ENCODE results near the gene COG5. TPM values are rescaled to one million over a fixed set of nuclear protein-coding genes. Genes with fewer than 3 reads are reported as not detected.
"Not testable (repeated sequence)": the region's sequence is repeated elsewhere in the genome, so short reads cannot be mapped to it uniquely, and the experiment has no call there.

Gene COG5
- total RNA-seq, 1 experiment from 2014 or later, result 25.2 TPM

DNA sequence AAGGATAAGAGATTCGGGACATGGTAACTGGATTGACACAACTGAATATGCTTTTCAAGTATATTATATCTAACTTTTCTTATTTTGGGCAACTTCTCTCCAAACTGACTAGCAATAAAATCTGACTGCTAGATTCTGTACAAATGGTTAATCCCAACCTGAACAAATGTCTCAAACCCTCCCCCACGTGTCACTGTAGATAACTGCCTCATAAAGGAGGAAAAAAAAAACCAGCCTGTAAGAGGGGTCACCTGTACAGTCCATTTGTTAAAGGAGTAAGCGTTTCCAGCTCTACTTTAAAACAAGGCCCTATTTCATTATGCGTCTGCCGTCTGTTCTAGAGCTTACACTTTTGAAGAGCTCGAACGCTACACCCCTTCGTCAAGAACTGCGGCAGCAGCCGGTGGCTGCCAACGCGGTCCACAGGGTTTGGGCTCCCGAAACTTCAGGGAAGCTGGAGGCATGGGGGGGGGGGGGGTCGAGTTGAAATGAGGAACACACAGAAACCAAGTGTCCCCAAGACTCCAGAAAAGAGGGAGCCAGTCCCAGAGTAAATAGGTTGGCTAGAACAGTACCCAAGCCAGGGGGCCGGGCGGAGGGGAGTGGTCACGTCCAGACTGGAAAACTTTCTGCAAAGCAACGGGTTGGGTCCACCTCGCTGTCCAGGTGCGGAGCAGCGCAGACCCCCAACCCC lies 492 bp downstream of the COG5 start:
- peak; percentile 42 to 58 for DNase-seq (ENCODE audit: low read depth in 1 of 2, low spot score in 2 of 2)
- peak overlapping the region; percentile 79 for H3K27ac ChIP-seq
- peaks cover 23% of the 10 kb centered on the region for H3K4me1 ChIP-seq (replicated peaks)
- peaks cover 9% of the 10 kb centered on the region; the same call in 1 of the 2 replicates for H3K36me3 ChIP-seq
- H3K27me3 ChIP-seq (replicated peaks), result no peaks in the 10 kb centered on the region
- H3K9me3 ChIP-seq (replicated peaks), result no peaks in the 10 kb centered on the region
- H3K4me3 ChIP-seq, result peak overlapping the region; percentile 87

DNA sequence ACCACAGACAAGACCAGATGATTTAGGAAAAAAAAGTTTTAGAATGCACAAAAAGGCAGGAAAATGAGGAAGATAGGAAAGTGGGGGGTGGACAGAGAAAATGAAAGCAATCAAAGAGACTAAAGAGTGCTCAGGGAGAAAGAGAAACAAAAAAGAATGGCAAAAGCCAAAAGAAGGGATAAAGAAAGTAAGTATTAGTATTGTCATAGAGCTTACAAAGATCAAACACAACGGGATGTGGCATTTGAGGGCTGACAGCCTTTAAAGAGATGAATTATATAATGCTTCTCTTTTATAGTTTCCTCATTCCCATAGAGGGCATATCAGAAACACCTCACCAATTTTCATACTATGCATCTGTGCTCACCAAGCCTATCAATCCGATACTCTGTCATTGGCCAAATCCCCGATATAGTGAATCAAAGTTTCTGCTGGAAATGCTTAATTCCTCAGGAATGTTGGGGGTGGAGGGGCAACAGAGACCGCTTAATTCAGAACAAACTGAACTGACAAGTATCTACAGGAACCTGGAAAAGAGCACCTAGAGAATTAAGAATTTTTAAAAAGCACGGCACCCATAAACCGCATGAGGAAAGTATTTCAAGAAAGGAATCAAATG lies 2.7 kb downstream of the COG5 start:
- Histone ChIP-seq H3K9me3 (replicated peaks) (no peaks in the 10 kb centered on the region), H3K27ac (no peak overlapping the region), H3K36me3 (peaks cover 12% of the 10 kb centered on the region; the same call in 1 of the 2 replicates), H3K4me3 (no peak overlapping the region), H3K27me3 (replicated peaks) (no peaks in the 10 kb centered on the region), H3K4me1 (replicated peaks) (peaks cover 17% of the 10 kb centered on the region)
- no peak for DNase-seq (ENCODE audit: low read depth in 1 of 2, low spot score in 2 of 2)

DNA sequence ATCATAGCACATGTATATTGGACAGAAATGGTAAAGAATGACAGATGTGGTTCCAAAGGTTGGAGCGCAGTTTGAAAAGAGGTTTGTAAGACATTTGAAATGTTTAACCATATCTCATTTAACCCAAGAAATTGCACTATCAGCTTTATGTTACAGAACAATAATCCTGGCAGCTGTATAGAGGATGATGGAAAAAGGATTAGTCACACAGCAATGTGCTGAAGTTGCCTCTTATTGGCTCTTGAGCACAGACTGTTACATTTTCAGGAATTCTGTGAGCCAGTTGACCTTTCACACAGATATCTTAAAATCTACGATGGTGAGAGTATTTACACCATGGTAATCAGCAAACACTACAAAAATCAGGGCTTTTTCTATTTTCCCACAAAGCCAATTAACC lies 3.9 kb downstream of the COG5 start:
- Histone ChIP-seq H3K27ac (no peak overlapping the region; the same call in 1 of the 2 replicates), H3K4me3 (no peak overlapping the region), H3K36me3 (peaks cover 9% of the 10 kb centered on the region; the same call in 1 of the 2 replicates), H3K9me3 (replicated peaks) (no peaks in the 10 kb centered on the region), H3K4me1 (replicated peaks) (peaks cover 13% of the 10 kb centered on the region), H3K27me3 (replicated peaks) (no peaks in the 10 kb centered on the region)
- DNase-seq (ENCODE audit: low read depth in 1 of 2, low spot score in 2 of 2), result peak in 1 of 2 experiments; percentile 14

DNA sequence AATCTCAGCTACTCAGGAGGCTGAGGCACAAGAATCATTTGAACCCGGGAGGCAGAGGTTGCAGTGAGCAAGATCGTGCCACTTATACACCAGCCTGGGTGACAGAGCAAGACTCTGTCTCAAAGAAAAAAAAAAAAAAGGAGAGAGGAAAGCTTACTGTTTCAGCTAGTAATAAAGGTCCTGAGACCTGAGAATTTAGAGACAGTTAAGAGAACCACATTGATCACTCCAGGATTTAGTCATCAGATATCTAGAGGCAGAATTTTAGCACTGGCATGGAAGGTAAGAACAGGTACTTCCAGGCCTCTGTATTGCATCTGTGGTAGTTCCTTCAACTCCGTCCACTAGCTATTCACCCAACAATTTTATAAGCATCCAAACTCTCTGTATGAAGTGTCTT lies 7.8 kb downstream of the COG5 start:
- H3K9me3 ChIP-seq (replicated peaks), result no peaks in the 10 kb centered on the region
- peaks cover 9% of the 10 kb centered on the region for H3K4me1 ChIP-seq (replicated peaks)
- no peaks in the 10 kb centered on the region for H3K27me3 ChIP-seq (replicated peaks)
- no peak overlapping the region for H3K4me3 ChIP-seq
- H3K36me3 ChIP-seq, result peaks cover 9% of the 10 kb centered on the region
- no peak overlapping the region for H3K27ac ChIP-seq
- no peak for DNase-seq (ENCODE audit: low read depth in 1 of 2, low spot score in 2 of 2)

DNA sequence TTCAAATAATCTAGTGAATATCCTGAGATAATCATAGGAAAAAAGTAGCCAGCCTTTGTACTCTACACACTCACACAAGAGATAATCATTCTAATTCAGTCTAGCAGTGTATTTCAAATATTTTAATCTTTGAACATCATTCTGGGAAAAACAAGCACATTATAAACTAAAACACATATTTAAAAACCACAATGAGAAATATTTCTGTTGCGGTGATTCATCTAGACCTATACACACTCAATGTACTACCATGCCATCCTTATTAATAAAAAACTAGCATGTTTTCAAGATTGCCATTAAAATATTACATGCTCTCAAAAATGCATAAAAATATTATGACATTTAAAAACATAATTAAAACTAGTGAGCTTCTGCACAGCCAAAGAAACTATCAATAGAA lies 11.8 kb downstream of the COG5 start:
- DNase-seq (ENCODE audit: low read depth in 1 of 2, low spot score in 2 of 2), result no peak
- H3K36me3 ChIP-seq, result peaks cover 19% of the 10 kb centered on the region
- H3K4me1 ChIP-seq (replicated peaks), result no peaks in the 10 kb centered on the region
- H3K4me3 ChIP-seq, result no peak overlapping the region
- no peak overlapping the region for H3K27ac ChIP-seq
- H3K27me3 ChIP-seq (replicated peaks), result no peaks in the 10 kb centered on the region
- H3K9me3 ChIP-seq (replicated peaks), result no peaks in the 10 kb centered on the region

DNA sequence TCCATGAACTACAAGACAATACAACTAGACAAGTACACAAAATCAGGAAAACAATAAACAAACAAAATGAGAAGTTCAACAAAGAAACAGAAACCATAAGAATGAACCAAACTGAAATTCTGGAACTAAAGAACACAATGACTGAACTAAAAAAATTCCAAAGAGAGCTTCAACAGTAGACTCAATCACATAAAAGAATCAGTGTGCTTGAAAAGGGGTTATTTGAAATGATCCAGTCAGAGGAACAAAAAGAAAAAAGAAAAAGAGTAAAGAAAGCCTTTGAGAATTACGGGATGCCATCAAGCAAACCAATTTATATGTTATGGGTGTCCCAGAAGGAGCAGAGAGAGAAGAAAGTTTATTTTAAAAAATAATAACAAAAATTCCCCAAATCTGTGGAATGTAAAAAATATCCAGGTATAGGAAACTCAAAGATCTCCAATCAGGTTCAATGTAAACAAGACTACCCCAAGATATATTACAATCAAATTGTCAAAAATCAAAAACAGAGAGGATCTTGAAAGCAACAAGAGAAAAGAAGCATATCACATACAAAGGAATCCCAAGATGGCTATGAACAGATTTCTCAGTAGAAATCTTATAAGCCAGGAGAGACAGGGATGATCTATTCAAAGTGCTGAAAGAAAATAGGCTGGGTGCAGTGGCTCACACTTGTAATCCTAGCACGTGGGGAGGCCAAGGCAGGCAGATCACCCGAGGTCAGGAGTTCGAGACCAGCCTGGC lies 18.7 kb downstream of the COG5 start:
- Histone ChIP-seq H3K4me3 (no peak overlapping the region), H3K27ac (no peak overlapping the region), H3K4me1 (replicated peaks) (no peaks in the 10 kb centered on the region), H3K27me3 (replicated peaks) (no peaks in the 10 kb centered on the region), H3K36me3 (peaks cover 27% of the 10 kb centered on the region), H3K9me3 (replicated peaks) (no peaks in the 10 kb centered on the region)
- DNase-seq (ENCODE audit: low read depth in 1 of 2, low spot score in 2 of 2), result no peak

DNA sequence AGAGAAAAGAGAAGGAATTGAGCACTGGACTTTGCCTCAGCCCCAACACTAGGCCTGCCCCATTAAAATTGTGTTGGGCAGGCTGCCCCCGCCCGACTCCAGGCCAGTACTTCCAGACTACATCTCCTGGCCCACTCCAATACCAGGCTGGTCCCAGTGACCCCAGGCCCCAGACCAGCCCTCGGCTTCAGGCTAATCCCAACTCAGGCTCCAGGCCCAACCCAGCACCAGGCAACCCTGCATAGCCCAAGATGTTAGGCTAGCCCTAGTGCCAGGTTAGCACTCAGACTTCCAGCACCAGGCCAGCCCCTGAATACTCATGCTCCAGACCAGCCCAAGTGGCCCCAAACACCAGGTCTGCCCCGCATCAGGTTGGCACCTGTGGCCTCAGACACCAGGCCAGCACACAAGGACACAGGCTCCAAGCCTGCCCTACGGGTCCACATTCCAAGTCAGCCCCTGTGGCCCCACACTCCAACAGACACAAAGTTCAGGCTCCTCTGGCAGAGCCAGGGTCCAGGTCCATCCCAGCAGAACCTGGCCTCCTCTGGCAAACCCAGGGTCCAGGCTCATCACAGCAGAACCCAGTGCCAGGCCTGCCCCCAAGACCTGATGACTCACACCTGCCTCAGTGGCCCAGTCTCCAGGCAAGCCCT lies 20.3 kb downstream of the COG5 start:
- Histone ChIP-seq H3K27me3 (replicated peaks) (no peaks in the 10 kb centered on the region), H3K4me3 (no peak overlapping the region), H3K9me3 (replicated peaks) (no peaks in the 10 kb centered on the region), H3K4me1 (replicated peaks) (no peaks in the 10 kb centered on the region), H3K36me3 (peaks cover 27% of the 10 kb centered on the region), H3K27ac (no peak overlapping the region)
- DNase-seq (ENCODE audit: low read depth in 1 of 2, low spot score in 2 of 2), result no peak

DNA sequence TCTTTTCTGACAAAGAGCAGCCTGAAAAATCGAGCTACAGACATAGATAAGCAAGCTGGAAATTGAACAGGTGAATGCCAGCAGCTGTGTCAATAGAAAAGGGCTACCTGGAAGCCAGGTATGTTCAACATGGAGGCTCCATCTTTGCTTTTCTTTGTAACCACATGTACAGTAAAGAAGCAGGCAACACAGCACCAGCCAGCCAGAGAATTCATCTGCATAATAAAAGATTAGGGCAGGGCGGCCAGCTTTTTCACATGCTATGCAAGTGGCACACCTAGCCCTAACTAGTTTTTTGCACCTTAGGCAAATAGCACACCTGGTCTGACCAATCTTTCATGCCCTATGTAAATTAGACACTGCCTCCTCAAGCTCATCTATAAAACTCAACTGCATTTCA lies 25.7 kb downstream of the COG5 start:
- Histone ChIP-seq H3K36me3 (peaks cover 3% of the 10 kb centered on the region; the same call in 1 of the 2 replicates), H3K4me1 (replicated peaks) (no peaks in the 10 kb centered on the region), H3K27ac (no peak overlapping the region), H3K4me3 (no peak overlapping the region), H3K27me3 (replicated peaks) (no peaks in the 10 kb centered on the region), H3K9me3 (replicated peaks) (no peaks in the 10 kb centered on the region)
- no peak for DNase-seq (ENCODE audit: low read depth in 1 of 2, low spot score in 2 of 2)

DNA sequence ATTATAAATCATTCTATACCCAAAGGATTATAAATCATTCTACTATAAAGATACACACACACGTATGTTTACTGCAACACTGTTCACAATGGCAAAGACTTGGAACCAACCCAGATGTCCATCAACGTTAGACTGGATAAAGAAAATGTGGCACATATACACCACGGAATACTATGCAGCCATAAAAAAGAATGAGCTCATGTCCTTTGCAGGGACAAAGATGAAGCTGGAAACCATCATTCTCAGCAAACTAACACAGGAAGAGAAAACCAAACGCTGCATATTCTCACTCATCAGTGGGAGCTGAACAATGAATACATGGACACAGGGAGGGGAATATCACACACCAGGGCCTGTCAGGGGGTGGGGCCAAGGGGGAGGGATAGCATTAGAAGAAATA lies 26.5 kb downstream of the COG5 start:
- not testable (repeated sequence) for H3K36me3 ChIP-seq; H3K4me1 ChIP-seq (replicated peaks); H3K27me3 ChIP-seq (replicated peaks); DNase-seq (ENCODE audit: low read depth in 1 of 2, low spot score in 2 of 2); H3K27ac ChIP-seq; H3K4me3 ChIP-seq; H3K9me3 ChIP-seq (replicated peaks)

DNA sequence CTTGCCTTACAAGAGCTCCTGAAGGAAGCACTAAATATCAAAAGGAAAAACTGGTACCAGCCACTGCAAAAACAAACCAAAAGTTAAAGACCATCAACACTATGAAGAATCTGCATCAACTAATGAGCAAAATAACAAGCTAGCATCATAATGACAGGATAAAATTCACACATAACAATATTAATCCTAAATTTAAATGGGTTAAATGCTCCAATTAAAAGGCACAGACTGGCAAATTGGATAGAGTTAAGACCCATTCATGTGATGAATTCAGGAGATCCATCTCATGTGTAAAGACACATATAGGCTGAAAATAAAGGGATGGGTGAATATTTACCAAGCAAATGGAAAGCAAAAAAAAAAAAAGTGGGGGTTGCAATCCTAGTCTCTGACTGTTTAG lies 29.6 kb downstream of the COG5 start:
- peaks cover 3% of the 10 kb centered on the region; the same call in 1 of the 2 replicates for H3K36me3 ChIP-seq
- no peak overlapping the region for H3K27ac ChIP-seq
- no peak overlapping the region for H3K4me3 ChIP-seq
- H3K4me1 ChIP-seq (replicated peaks), result no peaks in the 10 kb centered on the region
- H3K27me3 ChIP-seq (replicated peaks), result no peaks in the 10 kb centered on the region
- no peak for DNase-seq (ENCODE audit: low read depth in 1 of 2, low spot score in 2 of 2)
- H3K9me3 ChIP-seq (replicated peaks), result no peaks in the 10 kb centered on the region

DNA sequence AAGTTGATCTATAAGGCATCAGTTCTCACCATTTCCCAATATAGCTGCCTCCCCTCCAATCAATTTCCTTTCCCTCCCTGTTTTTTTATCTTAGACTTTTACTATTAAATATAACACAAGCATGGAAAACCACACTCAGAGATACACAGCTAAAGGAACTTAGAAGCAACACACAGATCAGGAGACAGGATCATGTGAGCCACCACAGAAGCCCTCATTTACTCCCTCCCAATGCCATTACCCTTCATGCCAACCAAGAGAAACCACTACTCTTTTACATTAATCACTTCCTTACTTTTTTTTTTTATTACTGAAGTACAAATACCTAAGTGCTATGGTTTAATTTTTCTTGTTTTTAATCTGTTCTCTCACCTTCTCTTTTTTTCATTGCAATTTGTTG lies 33.0 kb downstream of the COG5 start:
- Histone ChIP-seq H3K27ac (no peak overlapping the region), H3K4me1 (replicated peaks) (peaks cover 12% of the 10 kb centered on the region), H3K4me3 (no peak overlapping the region), H3K9me3 (replicated peaks) (no peaks in the 10 kb centered on the region), H3K36me3 (no peaks in the 10 kb centered on the region), H3K27me3 (replicated peaks) (no peaks in the 10 kb centered on the region)
- no peak for DNase-seq (ENCODE audit: low read depth in 1 of 2, low spot score in 2 of 2)

DNA sequence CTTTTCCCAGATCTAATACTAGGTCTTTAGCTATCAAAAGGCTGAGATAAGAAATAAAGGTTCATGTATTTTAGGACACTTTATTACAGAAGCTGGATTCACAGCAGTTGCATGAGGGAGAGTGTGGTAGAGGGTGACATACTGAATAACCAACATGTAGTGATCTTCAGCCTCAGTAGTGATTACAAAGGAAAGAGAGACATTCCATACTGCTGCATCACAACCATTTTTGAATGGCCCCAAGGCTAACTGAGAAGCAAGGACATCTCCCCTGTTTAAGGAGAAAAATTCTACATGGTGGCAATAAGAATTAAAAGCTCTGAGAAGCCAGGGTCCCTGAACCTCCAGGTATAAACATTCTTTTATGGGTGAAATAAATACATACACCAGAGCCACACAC lies 35.3 kb downstream of the COG5 start:
- Histone ChIP-seq H3K27ac (no peak overlapping the region), H3K4me1 (replicated peaks) (peaks cover 12% of the 10 kb centered on the region), H3K9me3 (replicated peaks) (no peaks in the 10 kb centered on the region), H3K36me3 (no peaks in the 10 kb centered on the region), H3K27me3 (replicated peaks) (no peaks in the 10 kb centered on the region), H3K4me3 (no peak overlapping the region)
- DNase-seq (ENCODE audit: low read depth in 1 of 2, low spot score in 2 of 2), result peak in 1 of 2 experiments; percentile 50

DNA sequence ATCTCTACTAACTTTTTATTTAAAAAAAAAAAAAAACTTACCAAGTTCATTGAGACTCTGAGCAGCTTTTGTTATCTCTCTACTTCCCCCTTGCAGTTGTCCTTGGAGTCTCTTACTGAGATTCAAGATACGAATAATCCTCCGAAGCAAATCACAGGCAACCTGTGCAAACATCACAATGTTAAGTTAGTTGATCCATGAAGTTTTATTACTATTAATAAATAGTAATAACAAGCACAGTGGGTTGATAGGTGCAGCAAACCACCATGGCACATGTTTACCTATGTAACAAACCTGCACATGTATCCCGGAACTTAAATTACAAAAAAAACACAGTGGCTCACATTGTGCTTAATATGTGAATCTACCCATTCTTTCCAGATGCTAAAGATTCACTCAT lies 36.5 kb downstream of the COG5 start:
- Histone ChIP-seq H3K27me3 (replicated peaks) (no peaks in the 10 kb centered on the region), H3K9me3 (replicated peaks) (no peaks in the 10 kb centered on the region), H3K36me3 (no peaks in the 10 kb centered on the region), H3K27ac (no peak overlapping the region), H3K4me1 (replicated peaks) (peaks cover 12% of the 10 kb centered on the region), H3K4me3 (no peak overlapping the region)
- DNase-seq (ENCODE audit: low read depth in 1 of 2, low spot score in 2 of 2), result no peak

DNA sequence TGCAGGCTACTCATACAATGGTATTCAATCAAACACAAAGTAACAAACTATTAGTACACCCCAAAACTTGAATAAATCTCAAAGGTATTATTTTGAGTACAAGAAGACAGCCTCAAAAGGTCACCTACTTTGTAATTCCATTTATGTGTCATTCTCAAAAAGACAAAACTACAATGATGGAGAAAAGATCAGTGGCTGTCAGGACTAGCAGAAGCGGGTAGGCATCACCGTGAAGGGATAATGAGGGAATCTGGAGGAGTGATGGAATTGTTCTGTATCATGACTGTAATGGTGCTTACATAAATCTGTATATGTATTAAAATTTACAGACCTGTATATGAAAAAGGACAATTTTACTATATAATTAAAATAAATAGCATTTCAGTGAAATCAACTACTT lies 37.0 kb downstream of the COG5 start:
- H3K4me1 ChIP-seq (replicated peaks), result peaks cover 12% of the 10 kb centered on the region

More for the DNA sequence above, 37.0 kb downstream of the COG5 start:
- Histone ChIP-seq H3K4me3 (no peak overlapping the region), H3K36me3 (no peaks in the 10 kb centered on the region), H3K27ac (no peak overlapping the region), H3K9me3 (replicated peaks) (no peaks in the 10 kb centered on the region), H3K27me3 (replicated peaks) (no peaks in the 10 kb centered on the region)
- DNase-seq (ENCODE audit: low read depth in 1 of 2, low spot score in 2 of 2), result no peak

All from SJSA1 (cell line).